ENCODE data around the gene MPV17.

MPV17 gene

DNA sequence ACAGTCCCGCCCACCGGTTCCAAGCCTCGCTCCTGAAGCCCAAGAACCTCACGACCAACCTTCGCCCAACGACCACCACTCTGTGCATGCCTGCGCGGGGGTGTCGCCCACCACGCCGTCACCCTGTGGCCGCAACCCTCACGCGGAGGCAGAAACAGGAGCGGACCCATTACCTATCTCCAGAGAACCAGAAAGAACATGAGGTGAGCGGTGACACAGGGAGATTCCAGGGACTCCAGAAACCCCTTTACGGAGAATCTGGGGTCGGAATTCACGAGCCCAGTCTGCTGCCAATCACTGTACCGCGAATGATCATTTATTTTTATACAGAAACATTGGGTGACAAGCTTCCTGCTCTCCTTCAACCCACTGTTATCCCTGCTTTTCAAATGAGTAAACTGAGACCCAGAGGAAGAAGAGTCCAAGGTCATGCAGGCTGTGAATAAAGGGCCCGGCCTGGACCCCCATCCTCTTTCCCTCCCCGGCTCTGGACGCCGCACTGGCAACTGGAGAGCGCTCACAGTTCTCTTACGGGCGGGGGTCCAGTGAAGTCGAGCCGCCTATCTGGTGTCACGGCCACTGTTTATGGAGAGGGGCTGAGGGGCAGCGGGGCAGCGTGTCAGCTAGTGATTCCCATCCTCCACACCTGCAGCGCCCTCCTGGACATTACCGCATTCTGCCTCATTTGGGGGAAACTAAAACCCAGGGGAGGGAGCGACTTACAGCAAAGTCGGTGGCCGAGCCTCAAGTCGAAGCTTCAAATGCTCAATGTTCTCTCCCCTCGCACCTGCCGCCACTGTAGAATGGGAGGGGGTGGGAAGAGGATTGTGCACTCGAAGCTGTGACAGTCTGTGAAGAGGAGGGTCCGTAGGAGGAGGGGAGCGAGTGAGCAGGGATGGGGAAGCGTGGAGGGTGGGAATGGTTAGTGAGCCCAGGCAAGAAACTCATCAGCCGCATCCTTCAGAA is 59.3 kb downstream of the MPV17 start:
- DNase-seq, result no peak

DNA sequence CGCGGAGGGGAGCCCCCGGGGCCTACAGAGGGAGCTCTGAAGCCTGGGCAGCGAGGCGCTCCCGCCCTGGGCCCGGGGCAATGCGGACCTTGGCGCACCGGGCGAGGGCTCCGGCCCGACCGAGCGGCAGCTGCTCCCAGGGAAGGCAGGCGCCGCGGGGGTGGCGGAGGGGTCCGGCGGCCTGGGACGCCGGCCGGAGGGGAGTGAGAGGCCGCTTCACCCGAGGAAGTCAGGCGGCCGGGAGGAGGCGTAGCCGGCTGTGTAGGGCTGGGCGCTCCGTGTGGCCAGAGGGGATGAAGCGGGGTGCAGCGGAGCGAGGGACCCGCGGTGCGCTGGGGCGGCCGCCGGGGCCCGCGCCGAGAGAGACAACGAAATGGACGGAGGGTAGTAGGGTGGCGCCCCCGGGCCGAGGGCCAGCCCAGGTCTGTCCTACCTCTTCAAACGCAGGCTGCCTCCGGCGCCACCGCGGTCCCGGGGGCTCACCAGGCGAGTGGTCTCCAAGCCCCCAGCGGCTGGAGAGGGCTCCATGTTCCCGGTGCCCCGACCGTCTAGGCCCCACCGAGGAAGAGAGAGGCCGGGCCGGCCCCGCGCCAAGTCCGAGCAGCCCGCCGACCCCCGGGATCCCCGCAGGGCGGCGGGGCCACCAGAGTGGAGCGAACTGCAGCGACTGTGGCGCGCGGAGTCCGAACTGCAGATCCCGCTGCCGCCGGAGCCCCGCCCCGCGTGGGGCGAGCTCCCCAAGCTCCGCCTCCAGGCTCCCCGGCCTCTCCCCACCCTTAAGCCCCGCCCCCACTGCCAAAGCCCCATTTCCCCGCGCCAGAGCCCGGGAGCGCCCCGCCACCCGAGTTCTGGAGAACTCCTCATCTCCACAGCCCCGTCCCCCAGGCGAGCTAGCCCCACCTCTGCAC is 60.3 kb downstream of the MPV17 start, which contains the start of gene SLC30A3:
Gene SLC30A3, minus strand, starts transcription at position 669 of the 908 bp plus-strand sequence. Its CDS starts 141 bp downstream, at position 528.
- DNase-seq, result no peak

DNA sequence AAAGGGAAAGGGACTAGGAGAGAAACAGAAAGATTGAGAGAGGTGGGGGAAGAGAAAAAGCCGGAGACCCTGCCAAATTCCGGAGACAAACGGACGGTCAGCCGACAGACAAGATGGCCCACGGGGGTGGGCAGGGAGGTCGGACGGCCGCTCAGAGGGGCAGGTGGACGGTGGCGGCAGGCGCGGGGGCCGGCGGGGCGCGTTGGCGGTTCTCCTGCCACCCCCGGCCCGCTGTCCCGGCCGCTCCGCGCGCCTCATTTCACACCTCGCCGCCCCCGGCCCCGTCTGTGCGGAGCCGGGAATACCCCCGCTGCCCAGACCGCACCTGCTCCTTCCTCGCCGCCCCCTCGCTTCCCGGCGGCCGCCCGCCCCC is 61.0 kb downstream of the MPV17 start:
- DNase-seq, result no peak

DNA sequence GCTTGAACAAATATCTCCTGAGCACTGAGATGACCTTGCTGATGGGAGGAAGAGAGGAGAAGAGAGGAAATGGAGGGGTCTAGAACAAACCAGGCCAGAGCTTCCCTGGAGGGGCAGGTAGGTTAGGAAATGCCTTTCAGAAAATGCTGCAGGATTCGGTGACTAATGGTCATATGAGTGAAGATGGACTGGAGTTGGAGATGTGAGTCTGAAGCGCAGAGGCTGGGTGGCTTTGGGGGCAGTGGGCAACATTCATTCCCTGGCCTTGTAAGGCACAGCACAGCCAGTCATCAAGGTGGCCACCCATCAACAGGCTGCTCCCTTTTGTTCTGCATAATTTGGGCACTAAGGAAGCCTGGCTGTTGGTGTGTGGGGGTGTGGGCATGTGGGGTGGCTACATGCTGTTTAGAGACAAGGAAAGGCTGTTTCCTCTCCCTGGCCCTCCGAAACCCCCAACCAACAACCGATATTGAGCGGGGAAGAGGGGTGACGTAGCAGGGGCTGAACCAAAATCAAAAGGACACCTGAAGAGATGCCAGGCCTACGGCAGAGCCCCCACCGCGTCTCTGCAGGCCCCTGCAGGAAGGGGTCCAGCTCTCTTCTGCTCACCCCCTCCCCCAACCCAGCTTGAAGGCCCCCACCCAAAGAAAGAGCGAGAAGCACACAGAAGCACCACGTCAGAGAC is 61.5 kb downstream of the MPV17 start:
- DNase-seq, result no peak

Measured in NCI-H187 treated with DMSO at 0.1 percent for 48 hours (cell line).